GM12878 (cell line): ENCODE data around the gene WWOX. TPM values are rescaled to one million over a fixed set of nuclear protein-coding genes. Genes with fewer than 3 reads are reported as not detected.

Experiments
- ATAC-seq: fragments of 200-7000 bp; cut with Tn5 transposase; 3 replicates; pipeline ENCODE4 v1.9.1; 2020; ENCODE audit warnings: mild to moderate bottlenecking, moderate library complexity
- BruUV-seq: library from RNA; stranded (reverse); fragments of 400-500 nt; replicated peaks from 2 replicates; lab custom pipeline; 2021; lab: Mats Ljungman, UMichigan
- CTCF ChIA-PET: fragments of 300-600 bp; sonication (Branson Sonifier 250); formaldehyde crosslinking; extraction: SDS; loops from one replicate; lab custom pipeline; 2021; ENCODE audit warnings: inconsistent platforms; lab: Yijun Ruan, JAX
- POLR2A ChIA-PET: fragments of 350-600 bp; formaldehyde crosslinking; extraction: SDS; loops from one replicate; lab custom pipeline; 2021; ENCODE audit warnings: inconsistent platforms; lab: Charles Lee
- RAD21 ChIA-PET: fragments of 300-600 bp; sonication (Branson Sonifier 250); formaldehyde crosslinking; loops from one replicate; lab custom pipeline; 2023; ENCODE audit warnings: antibody characterized with exemption; ENCODE audit not compliant: unreplicated experiment; lab: Charles Lee
- SMC1A ChIA-PET: fragments of 300-600 bp; sonication (Branson Sonifier 250); formaldehyde crosslinking; loops from one replicate; lab custom pipeline; 2023; ENCODE audit not compliant: unreplicated experiment, uncharacterized antibody; lab: Charles Lee
- DNase-seq: peaks from one replicate; pipeline ENCODE4 v3.0.0-alpha.2; 2011; ENCODE audit warnings: low read depth, low spot score
- FAIRE-seq: peaks from 3 replicates; lab custom pipeline; 2011; peaks lifted over from hg19 to GRCh38; lab: Jason Lieb, UNC
- H2AFZ ChIP-seq: 2 replicates; pipeline ENCODE4 v1.6.0; 2011; ENCODE audit warnings: low read depth, low read length, control low read depth; ENCODE audit not compliant: control insufficient read depth
- H3K27ac ChIP-seq: 2 replicates; pipeline ENCODE4 v1.5.1; 2011; ENCODE audit warnings: control low read depth; ENCODE audit not compliant: control insufficient read depth, insufficient read depth
- H3K27me3 ChIP-seq, 2 experiments: replicated peaks in 1 of 2; 2 replicates each; pipeline versions ENCODE4 v1.6.0 to v1.6.1; 2011; ENCODE audit warnings: low read length in 1 of 2; ENCODE audit not compliant: control insufficient read depth in 2 of 2, insufficient read depth in 2 of 2
- H3K36me3 ChIP-seq, 2 experiments: 2 replicates each; pipeline ENCODE4 v1.5.1; 2011; ENCODE audit warnings: low read length in 1 of 2; ENCODE audit not compliant: control insufficient read depth in 2 of 2, insufficient read depth in 2 of 2
- H3K4me1 ChIP-seq: 2 replicates; pipeline ENCODE4 v1.6.1; 2011; ENCODE audit warnings: mild to moderate bottlenecking, low read length, moderate library complexity, mixed read lengths; ENCODE audit not compliant: control insufficient read depth, insufficient read depth
- H3K4me2 ChIP-seq: 2 replicates; pipeline ENCODE4 v1.6.0; 2011; ENCODE audit warnings: control low read depth; ENCODE audit not compliant: control insufficient read depth, insufficient read depth
- H3K4me3 ChIP-seq: fragments of 200-600 bp; sonication (generic); 2 replicates; pipeline ENCODE4 v1.5.1; 2016
- H3K79me2 ChIP-seq: 2 replicates; pipeline ENCODE4 v1.6.0; 2011; ENCODE audit warnings: low read length; ENCODE audit not compliant: control insufficient read depth, insufficient read depth
- H3K9ac ChIP-seq: 2 replicates; pipeline ENCODE4 v1.8.0; 2011; ENCODE audit warnings: low read length, control low read depth, mixed read lengths; ENCODE audit not compliant: control insufficient read depth, insufficient read depth
- H3K9me3 ChIP-seq: replicated peaks from 3 replicates; pipeline ENCODE4 v1.5.1; 2011; ENCODE audit warnings: mild to moderate bottlenecking, low read length; ENCODE audit not compliant: control insufficient read depth, insufficient read depth
- H4K20me1 ChIP-seq: 2 replicates; pipeline ENCODE4 v1.6.0; 2011; ENCODE audit not compliant: control insufficient read depth, insufficient read depth
- ATF7 ChIP-seq: fragments of 450-650 bp; IDR thresholded peaks from 2 replicates; pipeline ENCODE4 v1.6.1; 2016; ENCODE audit warnings: low read depth, mild to moderate bottlenecking
- BRCA1 ChIP-seq: IDR thresholded peaks from 2 replicates; pipeline ENCODE4 v1.6.1; 2011; ENCODE audit warnings: low read depth, low read length, improper control_type of control experiment
- CEBPZ ChIP-seq: fragments of 150-350 bp; IDR thresholded peaks from 2 replicates; pipeline ENCODE4 v1.6.1; 2016; ENCODE audit warnings: low read depth, low read length
- CHD1 ChIP-seq: IDR thresholded peaks from 2 replicates; pipeline ENCODE4 v1.6.1; 2012; ENCODE audit warnings: low read depth, low read length, improper control_type of control experiment
- CHD4 ChIP-seq: fragments of 200-600 bp; sonication (generic); IDR thresholded peaks from 2 replicates; pipeline ENCODE4 v1.6.1; 2016; ENCODE audit warnings: mild to moderate bottlenecking
- CUX1 ChIP-seq: IDR thresholded peaks from 2 replicates; pipeline ENCODE4 v1.6.1; 2012; ENCODE audit warnings: improper control_type of control experiment, low read depth, low read length; ENCODE audit not compliant: insufficient replicate concordance
- ELK1 ChIP-seq: IDR thresholded peaks from 2 replicates; pipeline ENCODE4 v1.6.1; 2012; ENCODE audit warnings: low read depth, low read length, improper control_type of control experiment
- GABPA ChIP-seq: IDR thresholded peaks from 2 replicates; pipeline ENCODE4 v1.6.1; 2014; ENCODE audit warnings: antibody characterized with exemption, low read depth, mild to moderate bottlenecking, inconsistent platforms
- JUND ChIP-seq: IDR thresholded peaks from 2 replicates; pipeline ENCODE4 v1.6.1; 2012; ENCODE audit warnings: low read depth, mild to moderate bottlenecking, low read length, improper control_type of control experiment, moderate library complexity
- MXI1 ChIP-seq: fragments of 150-350 bp; IDR thresholded peaks from 2 replicates; pipeline ENCODE4 v1.6.1; 2011; ENCODE audit warnings: low read depth, mild to moderate bottlenecking, inconsistent platforms, low read length, improper control_type of control experiment
- POU2F2 ChIP-seq: IDR thresholded peaks from 3 replicates; pipeline ENCODE4 v1.6.1; 2011; ENCODE audit warnings: low read depth, mild to moderate bottlenecking, low read length, borderline replicate concordance
- ZNF207 ChIP-seq: fragments of 450-650 bp; IDR thresholded peaks from 2 replicates; pipeline ENCODE4 v1.6.1; 2014; ENCODE audit warnings: antibody characterized with exemption, mild to moderate bottlenecking, borderline replicate concordance
- WGBS: methylation state at CpG from one replicate; pipeline ENCODE4 v1.1.6; 2016; ENCODE audit warnings: low lambda C conversion rate; ENCODE audit not compliant: insufficient replicate concordance, insufficient coverage; ENCODE audit errors: missing lambda C conversion rate; 5-methylcytosine and 5-hydroxymethylcytosine counted together
- in situ Hi-C: fragments of 300-500 bp; cut with MboI; formaldehyde crosslinking; loops from 9 replicates; pipeline ENCODE4 v1.14.3; 2018; ENCODE audit warnings: mixed read lengths
- intact Hi-C: fragments of 100-400 bp; cut with micrococcal nuclease; formaldehyde crosslinking; loops from one replicate; pipeline ENCODE4 v1.14.2; 2022; ENCODE audit not compliant: unreplicated experiment
- polyA plus RNA-seq, 11 experiments: library from polyadenylated mRNA; depleted of rRNA in 4 of 11; unstranded in 6 of 11; stranded (reverse) in 5 of 11; fragments of >200 nt; fragmentation: Nextera tagmentation in 4 of 11; fragmentation: Illumina TruSeq in 1 of 11; extraction: Ambion mirVana in 4 of 11; extraction: Trizol in 1 of 11; gene quantifications; 1 replicate in 1 of 11; 2 replicates in 10 of 11; pipeline versions ENCODE4 v1.2.1 to v1.2.3, GENCODE V29; 2011 to 2016; ENCODE audit warnings: inconsistent platforms in 2 of 11, missing spikeins in 2 of 11, low read depth in 1 of 11
- total RNA-seq, 4 experiments: library from RNA; depleted of rRNA in 3 of 4; stranded (reverse); fragments of >200 nt in 3 of 4; fragmentation: Illumina TruSeq in 1 of 4; extraction: Trizol in 1 of 4; gene quantifications; 2 replicates each; pipeline versions ENCODE4 v1.2.1 to v1.2.3, GENCODE V29; 2013 to 2021

Gene WWOX
- total and polyA plus RNA-seq, 10 of the 15 experiments (the other 5 are each of a cell fraction or from before 2014, with no cell fraction given): 2.8 to 24.4 (median 17.8) TPM

- Histone ChIP-seq H2AFZ (no peak overlapping the region), H3K9me3 (no peaks in the 10 kb centered on the region), H3K9ac (no peak overlapping the region), H3K27ac (no peak overlapping the region), H3K4me1 (no peaks in the 10 kb centered on the region), H3K79me2 (no peaks in the 10 kb centered on the region), H3K4me3 (no peak overlapping the region), H3K27me3 (no peaks in the 10 kb centered on the region), H3K36me3 (no peaks in the 10 kb centered on the region), H4K20me1 (no peaks in the 10 kb centered on the region), H3K4me2 (no peak overlapping the region)
- FAIRE-seq (no peak), ATAC-seq (no peak), DNase-seq (no peak)
- WGBS: 26% methylated on average over 8 of the region's 8 CpGs
- ChIA-PET RAD21 (no interaction called here), POLR2A (no interaction called here), CTCF (no interaction called here), SMC1A (no interaction called here)
- BruUV-seq: no TSS peak
- intact Hi-C loops: no loop called here
- in situ Hi-C loops: loop anchor here (10.0 kb wide), 1 partner anchor 64 kb away; no protein-coding TSS in a partner anchor
- TF ChIP-seq CUX1: no peak
- no peak for TF ChIP-seq CEBPZ
- TF ChIP-seq ATF7: no peak
- TF ChIP-seq BRCA1: no peak
- TF ChIP-seq ZNF207: no peak
- TF ChIP-seq ELK1: no peak
- TF ChIP-seq POU2F2: no peak
- TF ChIP-seq GABPA: no peak
- no peak for TF ChIP-seq CHD1
- no peak for TF ChIP-seq CHD4
- no peak for TF ChIP-seq MXI1
- TF ChIP-seq JUND: no peak
Measured at GRCh38 chr16:78650339-78651074, 551.1 kb downstream of the WWOX start.
